Activated naive CD4-positive, alpha-beta T cell treated with anti-CD3 and anti-CD28 coated beads, Interleukin-2, amount 50 U/mL, for 16 hours (primary cell): Measurements from ENCODE around the gene KCNQ1OT1.

Source experiments
- DNase-seq: peaks from one replicate; pipeline ENCODE4 v3.0.0-alpha.2; 2020

Gene KCNQ1OT1

GRCh38 chr11:2718817-2719438 lies 19.1 kb upstream of the KCNQ1OT1 start:
- DNase-seq: no peak

DNA sequence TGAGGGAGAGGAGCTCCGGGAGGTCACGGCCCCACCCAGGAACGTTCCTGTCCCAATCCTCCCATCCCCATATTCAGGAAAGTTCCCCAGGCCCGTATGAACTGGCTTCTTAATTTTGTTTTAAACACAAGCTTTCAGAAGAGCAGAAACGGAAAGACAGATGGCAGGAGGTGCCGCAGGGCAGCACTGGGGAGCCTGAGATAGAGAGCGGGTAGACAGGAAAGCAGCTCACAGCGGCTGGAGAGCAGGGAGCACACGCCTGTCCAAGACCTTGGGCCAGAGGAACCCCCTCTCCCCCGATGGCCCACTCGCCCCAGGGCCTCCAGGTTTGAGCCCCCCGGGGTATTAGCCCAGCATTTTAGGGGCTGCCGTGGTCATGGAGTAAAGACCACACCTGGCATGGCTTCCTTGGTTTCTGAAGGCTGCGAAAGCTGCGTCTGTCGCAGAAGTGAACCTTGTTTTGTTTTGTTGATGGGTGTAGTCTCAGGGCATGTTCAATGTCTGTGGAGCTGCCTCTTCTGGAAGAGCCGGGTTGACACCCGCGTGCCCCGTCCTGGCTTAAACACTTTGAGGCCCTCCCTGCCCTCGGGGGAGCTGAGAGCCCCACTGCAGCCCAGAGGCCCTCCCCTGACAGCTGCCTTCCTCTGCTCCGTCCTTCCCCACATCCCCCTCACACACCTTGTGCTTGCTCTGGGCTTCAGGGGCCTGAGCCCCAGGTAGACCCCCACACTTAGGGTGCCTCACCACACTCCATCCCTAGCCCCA lies 17.9 kb upstream of the KCNQ1OT1 start:
- DNase-seq: no peak

- DNase-seq: no peak
Observed at GRCh38 chr11:2716376-2717095, 16.7 kb upstream of the KCNQ1OT1 start.

- no peak for DNase-seq
Observed at GRCh38 chr11:2715716-2716350, 16.0 kb upstream of the KCNQ1OT1 start.

DNA sequence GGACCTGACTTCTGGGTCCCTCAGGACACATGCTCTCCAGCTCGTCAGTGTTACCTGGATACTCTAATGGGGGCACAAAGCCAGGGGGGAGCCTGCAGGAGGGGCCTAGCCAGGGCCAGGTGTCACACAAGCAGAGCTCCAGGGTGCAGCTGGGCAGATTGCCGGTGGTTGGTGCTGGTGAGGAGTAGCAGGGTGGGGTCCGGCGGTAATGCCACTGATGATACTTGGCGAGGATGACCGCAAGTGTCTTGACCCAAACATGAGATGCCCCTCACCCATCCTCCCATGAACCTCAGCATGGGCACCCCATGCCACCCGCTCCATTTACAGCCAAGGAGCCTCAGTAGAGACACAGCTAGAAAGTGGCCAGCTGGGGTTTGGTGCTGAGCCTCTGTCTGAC lies 15.1 kb upstream of the KCNQ1OT1 start:
- DNase-seq: no peak

DNA sequence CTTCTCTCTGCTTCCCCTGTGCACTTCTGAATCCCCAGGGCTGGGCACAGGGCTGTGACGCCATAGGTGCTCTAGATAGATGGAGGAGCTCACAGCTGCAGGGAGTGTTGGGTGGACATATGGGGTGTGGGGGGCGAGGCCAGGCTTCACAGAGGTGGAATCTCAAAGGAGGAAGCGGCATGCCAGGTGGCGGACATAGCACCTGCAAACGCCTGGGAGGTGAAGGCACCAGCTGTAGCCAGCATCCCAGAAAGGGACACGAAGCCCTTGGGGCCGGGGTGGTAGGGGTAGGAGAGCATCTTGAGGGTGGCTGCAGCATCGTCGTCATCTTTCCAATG lies 14.6 kb upstream of the KCNQ1OT1 start:
- DNase-seq: no peak

DNA sequence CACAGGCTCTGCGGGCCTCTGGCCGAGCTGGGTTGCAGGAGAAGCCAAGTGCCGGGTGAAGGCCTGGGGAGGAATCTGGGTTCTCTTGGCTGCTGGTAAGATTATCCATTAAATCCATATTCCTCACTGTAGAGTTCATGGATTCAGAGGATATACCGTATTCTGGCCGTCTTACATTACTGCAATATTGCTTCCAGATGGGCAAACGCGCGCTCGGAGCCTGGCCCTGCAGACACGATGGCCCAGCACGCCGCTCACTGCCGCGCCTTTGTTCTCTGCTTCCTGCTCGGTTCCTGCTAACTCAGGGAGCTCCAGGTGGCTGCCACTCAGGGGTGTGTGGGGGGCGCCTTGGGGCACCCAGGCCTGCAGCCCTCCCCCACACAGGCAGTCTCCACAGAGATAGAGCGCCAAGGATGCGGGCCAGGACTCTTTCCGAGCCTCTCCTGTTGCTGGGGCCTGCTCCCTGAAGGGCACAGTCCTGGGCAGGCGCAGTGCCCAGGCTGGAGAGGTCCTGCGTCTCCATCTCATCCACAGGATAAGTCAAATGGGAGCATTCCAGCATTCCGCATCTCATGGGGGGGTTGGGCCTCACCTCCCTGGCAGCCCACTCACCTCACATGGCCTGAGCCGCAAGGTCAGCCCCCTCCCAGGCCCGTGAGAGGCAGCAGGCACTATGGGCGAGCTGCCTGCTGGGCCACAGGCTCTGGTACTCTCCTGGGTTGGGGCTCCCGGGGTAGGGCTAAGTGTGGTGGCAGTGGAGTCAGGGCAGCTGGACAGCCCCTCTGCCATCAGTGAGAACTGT lies 14.1 kb upstream of the KCNQ1OT1 start:
- DNase-seq: no peak

- no peak for DNase-seq
Observed at GRCh38 chr11:2713094-2713493, 13.3 kb upstream of the KCNQ1OT1 start.

DNA sequence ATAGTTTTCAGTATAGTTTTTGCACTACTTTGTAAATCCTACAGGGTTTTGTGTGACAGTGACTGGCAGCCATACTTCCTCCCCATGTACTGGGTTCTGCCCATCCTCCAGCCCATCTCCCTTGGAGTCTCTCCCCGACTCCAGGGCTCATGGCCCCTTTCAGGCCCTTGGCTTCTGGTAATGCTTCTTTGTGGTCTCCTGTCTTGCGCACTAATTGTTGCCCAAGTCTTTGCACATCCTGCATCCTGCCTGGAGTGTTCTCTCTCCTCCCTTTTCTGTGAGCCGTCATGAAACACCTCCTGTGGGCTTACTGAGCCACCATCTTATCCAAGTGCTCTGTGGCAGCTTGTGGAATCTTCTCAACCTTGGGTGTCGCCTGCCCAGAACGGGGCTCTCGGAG lies 11.4 kb upstream of the KCNQ1OT1 start:
- no peak for DNase-seq

DNA sequence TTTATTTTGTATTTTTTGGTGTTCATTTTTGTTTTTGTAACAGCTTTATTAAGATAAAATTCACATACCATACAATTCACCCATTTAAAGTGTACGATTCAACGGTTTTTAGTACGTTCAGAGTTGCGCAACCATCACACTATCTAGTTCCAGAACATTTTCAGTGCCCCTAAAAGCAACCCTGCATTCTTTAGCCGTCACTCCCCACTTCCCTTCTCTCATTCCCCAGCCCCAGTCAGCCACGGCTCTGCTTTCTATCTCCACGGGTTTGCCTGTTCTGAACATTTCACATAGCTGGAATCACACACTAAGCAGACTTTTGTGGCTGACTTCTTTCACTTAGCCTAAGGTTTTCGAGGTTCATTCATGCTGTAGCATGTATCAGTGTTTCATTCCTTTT lies 9.6 kb upstream of the KCNQ1OT1 start:
- DNase-seq: no peak

GRCh38 chr11:2708757-2709281 lies 9.0 kb upstream of the KCNQ1OT1 start:
- no peak for DNase-seq

- no peak for DNase-seq
Observed at GRCh38 chr11:2708151-2708581, 8.4 kb upstream of the KCNQ1OT1 start.

GRCh38 chr11:2707736-2708135 lies 7.9 kb upstream of the KCNQ1OT1 start:
- DNase-seq: no peak

- no peak for DNase-seq
Observed at GRCh38 chr11:2706321-2706720, 6.5 kb upstream of the KCNQ1OT1 start.

GRCh38 chr11:2704896-2705606 lies 5.3 kb upstream of the KCNQ1OT1 start:
- DNase-seq: no peak

GRCh38 chr11:2704356-2704755 lies 4.6 kb upstream of the KCNQ1OT1 start:
- no peak for DNase-seq

- DNase-seq: no peak
Observed at GRCh38 chr11:2703363-2704141, 3.8 kb upstream of the KCNQ1OT1 start.

GRCh38 chr11:2702771-2703362 lies 3.1 kb upstream of the KCNQ1OT1 start:
- DNase-seq: peak; percentile 4

GRCh38 chr11:2701898-2702434 lies 2.2 kb upstream of the KCNQ1OT1 start:
- no peak for DNase-seq

GRCh38 chr11:2701230-2701629 lies 1.4 kb upstream of the KCNQ1OT1 start:
- DNase-seq: peak; percentile 4
